HS-5 (cell line): Measurements from ENCODE around the gene PGGHG.
"Not testable (repeated sequence)": the region's sequence is repeated elsewhere in the genome, so short reads cannot be mapped to it uniquely, and the experiment has no call there.

Experiments used
- DNase-seq: peaks from one replicate; pipeline ENCODE4 v3.0.0-alpha.2; 2012; ENCODE audit warnings: low read depth

The PGGHG gene

DNA sequence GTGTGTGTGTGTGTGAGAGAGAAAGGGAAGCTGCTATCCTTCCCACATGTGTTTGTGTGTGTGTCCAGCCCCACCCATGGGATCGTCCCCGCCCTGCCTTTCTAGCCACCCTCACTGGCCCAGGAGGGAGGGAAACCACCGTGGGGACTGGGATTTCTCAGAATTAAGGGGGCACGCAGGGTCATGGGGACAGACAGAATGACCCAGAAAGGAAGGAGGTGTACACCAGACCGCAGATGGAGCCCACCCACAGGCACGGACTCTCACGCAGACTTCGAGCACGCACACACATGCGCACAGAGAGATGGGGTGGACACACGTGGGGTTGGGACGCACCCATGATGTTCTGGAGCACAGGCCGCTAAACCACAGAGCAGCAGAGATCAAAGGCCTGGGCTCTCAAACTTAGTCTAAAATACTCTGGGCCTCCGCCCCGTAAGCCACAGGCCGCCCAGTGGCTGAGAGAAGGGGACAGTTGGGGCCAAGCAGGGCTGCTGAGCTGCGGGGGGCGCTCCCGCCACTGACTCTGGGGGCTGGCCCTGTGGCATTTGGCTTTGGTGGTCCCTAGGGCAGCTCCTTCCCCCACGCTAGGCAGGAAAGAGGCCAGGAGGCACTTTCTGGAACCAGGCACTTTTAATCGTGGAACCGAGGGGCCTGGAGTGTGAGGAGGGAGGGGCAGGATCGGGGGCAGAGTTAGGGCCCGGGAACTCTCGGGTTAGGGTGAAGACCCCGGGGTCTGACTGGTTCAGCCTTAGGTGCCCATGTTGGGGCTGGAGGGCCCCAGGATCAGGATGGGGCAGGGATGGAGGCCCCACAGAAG is 8.9 kb downstream of the PGGHG start:
- no peak for DNase-seq

- DNase-seq, result no peak
Measured at GRCh38 chr11:298406-299065, 9.6 kb downstream of the PGGHG start.

- no peak for DNase-seq
Measured at GRCh38 chr11:299081-299891, 10.4 kb downstream of the PGGHG start, which contains the start of gene IFITM5. IFITM5 (minus strand) TSS chr11:299526; CDS start chr11:299490, 36 bp downstream.

DNA sequence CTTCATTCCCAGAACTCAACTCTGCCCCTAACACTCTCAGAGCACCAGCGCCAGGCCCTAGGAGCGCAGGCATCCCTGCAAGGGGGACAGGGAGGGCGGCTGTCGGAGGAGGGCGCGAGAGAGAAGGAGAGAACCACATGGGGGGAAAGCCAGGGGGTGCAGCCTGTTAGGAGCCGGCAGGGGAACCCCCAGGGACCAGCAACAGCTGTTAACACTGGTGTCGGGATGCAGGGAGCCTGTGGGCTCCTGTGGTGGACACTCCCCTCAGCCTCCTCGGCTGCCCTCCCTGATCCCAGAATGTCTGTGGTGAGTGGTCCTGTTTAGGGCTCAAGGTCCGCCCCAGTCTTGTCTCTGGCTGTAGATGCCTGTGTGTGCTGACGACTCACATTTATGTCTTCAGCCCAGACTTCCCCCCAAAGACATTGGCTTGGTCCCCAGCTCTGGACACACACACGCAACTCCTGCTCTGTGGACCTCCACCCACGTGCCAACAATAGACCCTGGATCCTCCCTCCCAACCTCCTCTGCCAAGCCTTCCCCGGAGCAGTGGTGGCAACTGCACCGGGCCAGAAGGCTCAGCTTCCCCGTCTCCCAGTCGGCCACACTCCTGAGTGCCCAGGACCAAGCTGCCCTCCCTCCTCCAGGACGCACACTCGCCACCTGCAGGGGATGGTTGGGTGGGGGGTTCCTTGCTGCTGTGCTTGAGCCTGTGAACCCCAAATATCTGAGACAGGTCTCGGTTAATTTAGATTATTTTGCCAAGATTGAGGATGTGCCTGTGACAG is 11.2 kb downstream of the PGGHG start:
- DNase-seq, result no peak

DNA sequence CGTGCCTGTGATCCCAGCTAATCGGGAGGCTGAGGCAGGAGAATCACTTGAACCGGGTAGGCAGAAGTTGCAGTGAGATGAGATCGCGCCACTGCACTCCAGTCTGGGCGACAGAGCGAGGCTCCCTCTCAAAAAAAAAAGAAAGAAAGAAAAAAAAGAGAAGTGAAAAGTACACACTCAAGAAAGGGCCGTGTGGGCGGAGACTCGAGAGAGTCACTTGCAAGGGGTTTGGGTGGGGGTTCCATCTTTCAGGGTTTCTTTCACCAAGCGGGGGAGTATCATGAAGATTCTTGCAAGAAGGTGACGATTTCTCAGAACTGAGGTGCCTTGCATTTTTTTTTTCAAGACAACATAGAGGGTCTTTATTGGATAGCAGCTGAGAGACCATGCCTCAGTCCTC is 14.4 kb downstream of the PGGHG start:
- no peak for DNase-seq

GRCh38 chr11:304061-304506 is 15.2 kb downstream of the PGGHG start:
- no peak for DNase-seq

DNA sequence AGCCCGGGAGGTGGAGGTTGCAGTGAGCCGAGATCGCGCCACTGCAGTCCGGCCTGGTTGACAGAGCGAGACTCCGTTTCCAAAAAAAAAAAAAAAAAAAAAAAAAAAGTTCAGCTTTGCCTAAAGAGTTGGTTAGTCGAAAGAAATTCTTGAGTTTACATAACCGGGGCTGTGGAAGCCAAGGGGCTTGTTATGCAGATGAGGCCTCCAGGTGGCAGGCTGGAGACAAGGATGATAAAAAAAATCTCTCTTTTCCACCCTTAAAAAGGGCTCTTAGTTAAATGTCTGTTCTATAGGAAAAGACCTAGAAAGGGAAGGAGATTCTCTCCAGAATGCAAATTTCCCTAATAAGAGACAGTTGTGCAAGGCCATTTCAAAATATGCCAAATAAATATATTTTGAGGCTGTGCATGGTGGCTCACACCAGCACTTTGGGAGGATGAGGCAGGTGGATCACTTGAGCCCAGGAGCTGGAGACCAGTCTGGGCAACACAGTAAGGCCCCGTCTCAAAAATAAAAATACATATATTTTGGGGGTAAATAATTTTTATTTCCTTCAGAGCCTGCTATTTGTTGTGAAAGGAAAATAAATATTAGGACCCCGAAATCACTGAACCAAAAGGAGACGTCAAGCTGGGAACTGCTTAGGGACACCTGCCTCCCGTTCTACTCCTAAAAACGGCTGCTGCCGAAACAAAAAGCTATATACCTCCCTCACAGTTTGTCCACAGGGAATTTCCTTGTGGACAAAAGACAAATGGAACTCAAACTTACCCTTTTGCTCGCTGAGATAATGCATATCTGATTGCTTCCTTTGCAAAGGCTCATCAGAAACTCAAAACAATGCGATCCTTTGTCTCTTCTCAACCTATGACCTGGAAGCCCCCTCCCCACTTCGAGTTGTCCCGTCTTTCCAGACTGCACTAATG is 16.3 kb downstream of the PGGHG start:
- no peak for DNase-seq

GRCh38 chr11:305844-306211 is 16.9 kb downstream of the PGGHG start:
- DNase-seq, result no peak

GRCh38 chr11:306645-307371 is 17.9 kb downstream of the PGGHG start:
- DNase-seq, result no peak

DNA sequence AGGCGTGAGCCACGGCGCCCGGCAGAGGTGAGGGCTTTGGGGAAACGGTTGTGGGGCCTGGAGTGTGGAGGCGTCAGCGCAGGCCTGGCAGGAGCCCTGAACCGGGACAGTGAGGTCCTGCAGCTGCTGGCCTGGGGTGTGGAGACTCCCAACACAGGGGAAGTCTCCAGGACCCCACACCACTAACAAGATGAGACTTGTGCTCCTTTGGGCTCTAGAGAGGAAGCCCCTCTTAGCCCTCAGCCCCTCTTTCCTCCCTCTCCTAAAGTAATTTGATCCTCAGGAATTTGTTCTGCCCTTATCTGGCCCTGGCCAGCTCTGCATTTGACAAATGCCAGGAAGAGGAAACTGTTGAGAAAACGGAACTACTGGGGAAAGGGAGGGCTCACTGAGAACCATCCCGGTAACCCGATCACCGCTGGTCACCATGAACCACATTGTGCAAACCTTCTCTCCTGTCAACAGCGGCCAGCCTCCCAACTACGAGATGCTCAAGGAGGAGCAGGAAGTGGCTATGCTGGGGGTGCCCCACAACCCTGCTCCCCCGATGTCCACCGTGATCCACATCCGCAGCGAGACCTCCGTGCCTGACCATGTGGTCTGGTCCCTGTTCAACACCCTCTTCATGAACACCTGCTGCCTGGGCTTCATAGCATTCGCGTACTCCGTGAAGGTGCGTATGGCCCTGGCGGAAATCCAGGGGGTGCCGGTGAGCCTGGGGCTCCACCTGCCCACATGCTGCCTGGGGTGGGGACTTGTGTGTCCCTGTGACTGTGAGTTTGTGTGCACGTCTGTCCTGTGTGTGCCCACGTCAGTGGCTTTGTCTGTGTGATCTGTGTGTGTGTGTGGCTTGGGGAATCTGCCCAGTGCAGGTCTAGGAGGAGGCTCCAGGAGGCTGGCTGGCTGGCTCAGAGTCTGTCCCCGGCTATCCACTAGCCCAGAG is 19.1 kb downstream of the PGGHG start, which contains the start of gene IFITM2:
IFITM2 (plus strand) TSS at position 51 of the 943 bp plus-strand sequence; CDS start at position 428, 377 bp downstream.
- peak; percentile 34 for DNase-seq

GRCh38 chr11:308740-309665 is 20.1 kb downstream of the PGGHG start:
- DNase-seq, result not testable (repeated sequence)

DNA sequence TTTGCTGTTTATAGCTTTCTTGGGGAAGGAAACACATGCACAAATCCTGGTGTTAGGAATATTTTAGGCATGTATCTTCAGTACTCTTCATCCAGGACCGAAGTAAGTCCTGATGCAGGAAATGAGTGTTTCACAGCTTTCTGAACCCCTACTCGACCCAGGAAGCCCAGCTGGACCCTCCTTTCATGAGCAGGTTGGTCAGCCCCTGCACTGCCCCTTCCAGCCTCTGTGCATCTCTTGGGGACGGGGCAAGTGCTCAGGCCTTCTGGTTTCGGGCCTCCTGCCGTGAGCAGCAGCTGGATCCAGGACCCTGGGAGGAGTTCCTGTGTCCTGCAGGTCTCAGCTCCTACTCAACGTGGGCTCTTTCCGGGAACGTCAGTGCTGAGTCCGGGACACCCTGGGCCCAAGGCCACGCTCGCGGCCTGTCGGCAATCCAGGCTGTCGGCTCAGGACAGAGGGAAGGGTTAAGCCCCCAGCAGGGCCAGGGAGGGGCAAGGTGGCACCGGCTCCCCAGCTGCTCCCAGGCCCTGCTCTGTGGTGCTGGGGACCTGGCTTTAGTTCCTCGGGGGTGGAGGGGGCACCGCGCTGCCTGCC is 21.1 kb downstream of the PGGHG start:
- DNase-seq, result not testable (repeated sequence)

DNA sequence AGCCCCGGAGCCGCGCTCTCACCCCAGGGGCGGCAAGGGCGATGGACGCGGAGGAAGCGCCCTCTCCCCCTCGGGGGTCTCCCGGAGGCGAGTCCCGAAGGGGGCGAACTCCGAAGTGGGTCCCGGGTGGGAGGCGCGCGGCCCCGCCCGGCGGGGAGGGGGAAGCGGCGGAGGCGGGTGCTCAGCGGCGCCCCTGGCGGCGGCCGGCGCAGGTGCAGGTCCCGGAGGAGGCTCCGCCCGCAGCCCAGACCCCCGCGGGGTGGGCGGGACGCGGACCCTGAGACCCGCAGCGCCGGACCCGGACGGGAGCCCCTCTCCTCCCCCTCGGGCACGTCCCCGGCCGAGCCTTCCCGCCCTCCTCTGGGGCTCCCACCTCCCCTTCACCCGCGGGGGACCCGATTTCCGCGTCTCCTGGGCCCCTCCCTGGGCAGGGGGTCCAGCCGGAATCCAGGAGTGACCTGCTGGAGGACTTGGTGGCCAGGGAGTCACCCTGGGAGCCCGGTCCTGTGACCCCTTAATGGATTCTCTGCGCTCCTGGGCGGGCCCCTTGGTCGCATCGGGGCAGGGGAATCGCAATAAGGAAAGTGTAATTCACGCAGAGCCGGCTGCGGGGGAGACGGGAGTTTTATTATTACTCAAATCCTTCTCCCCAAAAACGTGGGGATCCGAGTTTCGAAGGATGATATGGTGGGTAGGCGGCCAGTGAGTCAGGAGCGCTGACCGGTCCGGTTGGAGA is 22.3 kb downstream of the PGGHG start:
- DNase-seq, result not testable (repeated sequence)

DNA sequence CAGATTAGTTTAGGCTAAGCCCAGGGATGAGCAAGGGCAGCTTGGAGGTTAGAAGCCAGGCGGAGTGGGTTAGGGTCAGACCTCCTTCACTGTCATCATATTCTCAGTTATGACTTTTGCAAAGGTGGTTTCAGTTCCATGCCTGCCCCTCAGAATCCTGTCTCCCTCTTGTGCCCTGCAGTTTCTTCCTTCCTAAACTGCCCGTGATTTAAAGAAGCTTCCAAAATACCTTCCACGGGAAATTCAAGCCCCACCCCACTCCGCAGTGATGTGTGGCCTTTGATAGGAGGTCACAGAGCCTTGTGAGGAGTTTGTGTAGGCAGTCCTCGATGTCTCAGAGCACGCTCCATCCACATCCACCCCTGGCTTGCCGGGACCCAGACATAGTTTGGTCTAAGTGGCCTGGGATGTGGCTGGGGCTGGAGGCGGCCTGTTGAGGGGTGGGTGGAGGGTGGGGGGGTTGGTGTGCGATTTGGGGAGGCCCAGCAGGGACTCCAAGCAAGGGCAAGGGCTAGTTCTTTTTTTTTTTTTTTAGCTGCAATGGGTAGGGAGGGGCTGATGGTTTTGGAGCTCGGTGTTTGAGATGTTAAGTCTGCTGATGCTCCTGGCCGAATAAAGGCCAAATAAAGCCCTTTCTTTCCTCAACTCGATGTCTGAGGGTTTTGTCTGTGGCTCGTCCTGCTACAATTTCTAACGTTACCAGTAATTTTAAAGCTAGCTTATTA is 23.3 kb downstream of the PGGHG start:
- no peak for DNase-seq

- DNase-seq, result no peak
Measured at GRCh38 chr11:313304-313786, 24.4 kb downstream of the PGGHG start.
